SJCRH30 (cell line): ENCODE results near the gene IL17F. TPM values are rescaled to one million over a fixed set of nuclear protein-coding genes. Genes with fewer than 3 reads are reported as not detected.
"Not testable (repeated sequence)": the region's sequence is repeated elsewhere in the genome, so short reads cannot be mapped to it uniquely, and the experiment has no call there.

Experiments used
- DNase-seq, 2 experiments: peaks; one replicate each; pipeline ENCODE4 v3.0.0-alpha.2; 2015 to 2020
- H3K27ac ChIP-seq: fragments of 250-450 bp; sonication (Bioruptor Pico); 2 replicates; pipeline ENCODE4 v1.5.1; 2020; ENCODE audit warnings: mild to moderate bottlenecking, moderate library complexity
- H3K27me3 ChIP-seq: fragments of 250-450 bp; sonication (Bioruptor Pico); 2 replicates; pipeline ENCODE4 v1.5.1; 2020; ENCODE audit warnings: mild to moderate bottlenecking, moderate library complexity
- H3K36me3 ChIP-seq: fragments of 250-450 bp; sonication (Bioruptor Pico); 2 replicates; pipeline ENCODE4 v1.5.1; 2020; ENCODE audit warnings: mild to moderate bottlenecking, moderate library complexity
- H3K4me1 ChIP-seq: fragments of 250-450 bp; sonication (Bioruptor Pico); 2 replicates; pipeline ENCODE4 v1.5.1; 2020; ENCODE audit warnings: mild to moderate bottlenecking, moderate library complexity
- H3K4me3 ChIP-seq: fragments of 250-450 bp; sonication (Bioruptor Pico); 2 replicates; pipeline ENCODE4 v1.5.1; 2020; ENCODE audit warnings: mild to moderate bottlenecking, moderate library complexity
- H3K9me3 ChIP-seq: fragments of 250-450 bp; sonication (Bioruptor Pico); replicated peaks from 2 replicates; pipeline ENCODE4 v1.5.1; 2020; ENCODE audit warnings: mild to moderate bottlenecking, moderate library complexity
- total RNA-seq: library from RNA; depleted of rRNA; stranded (reverse); fragments of >200 nt; shearing (Covaris generic); gene quantifications from 2 replicates; pipeline ENCODE4 v1.2.3, GENCODE V29; 2014

Gene IL17F
- total RNA-seq, 1 experiment from 2014 or later, result not detected

DNA sequence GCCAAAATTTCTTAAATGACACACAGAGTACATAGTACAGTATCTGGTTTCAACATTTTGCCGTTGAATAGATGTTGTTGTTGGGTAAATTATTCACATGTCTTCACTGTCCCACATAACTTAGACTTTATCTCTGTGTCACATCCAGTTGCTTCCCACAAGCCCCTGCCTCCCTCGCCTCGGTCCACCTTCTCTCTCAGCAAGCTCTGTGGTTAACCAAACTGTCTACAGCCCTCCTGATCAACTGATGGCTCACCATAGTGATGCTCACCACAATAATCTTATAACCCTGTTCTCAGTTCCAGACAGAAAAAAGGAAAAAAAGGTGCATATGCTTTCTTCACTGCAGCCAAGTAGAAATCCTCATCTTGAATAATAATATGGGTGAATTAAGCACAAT is 23.0 kb downstream of the IL17F start:
- DNase-seq, result no peak
- H3K4me3 ChIP-seq, result no peak overlapping the region
- no peaks in the 10 kb centered on the region for H3K27me3 ChIP-seq
- no peak overlapping the region for H3K27ac ChIP-seq
- no peaks in the 10 kb centered on the region for H3K9me3 ChIP-seq
- no peaks in the 10 kb centered on the region for H3K4me1 ChIP-seq
- H3K36me3 ChIP-seq, result no peaks in the 10 kb centered on the region

DNA sequence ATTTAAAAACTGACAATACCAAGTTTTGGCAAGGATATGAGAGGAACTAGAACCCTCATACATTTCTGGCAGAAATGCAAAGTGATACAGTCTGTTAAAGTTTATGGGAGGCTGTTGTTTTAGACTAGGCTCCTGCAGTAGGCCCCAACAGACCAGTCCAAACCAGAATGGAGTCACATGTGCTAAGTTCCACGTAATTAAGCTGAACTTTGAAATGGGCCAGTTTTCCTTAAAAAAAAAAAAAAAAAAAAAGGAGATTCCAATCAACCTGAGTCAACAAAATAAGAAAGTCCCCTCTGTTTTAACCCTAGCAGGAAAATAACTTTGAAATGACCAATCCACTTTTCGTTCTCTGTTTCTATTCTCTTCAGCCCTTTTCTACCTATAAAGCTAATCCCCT is 26.5 kb downstream of the IL17F start:
- H3K27me3 ChIP-seq, result no peaks in the 10 kb centered on the region
- no peak overlapping the region for H3K4me3 ChIP-seq
- H3K36me3 ChIP-seq, result no peaks in the 10 kb centered on the region
- no peak overlapping the region for H3K27ac ChIP-seq
- no peaks in the 10 kb centered on the region for H3K9me3 ChIP-seq
- no peaks in the 10 kb centered on the region for H3K4me1 ChIP-seq
- DNase-seq, result no peak

GRCh38 chr6:52216932-52217575 is 27.2 kb downstream of the IL17F start:
- Histone ChIP-seq H3K27ac (no peak overlapping the region), H3K36me3 (no peaks in the 10 kb centered on the region), H3K27me3 (no peaks in the 10 kb centered on the region), H3K4me3 (no peak overlapping the region), H3K9me3 (no peaks in the 10 kb centered on the region), H3K4me1 (no peaks in the 10 kb centered on the region)
- no peak for DNase-seq

- H3K9me3 ChIP-seq, result no peaks in the 10 kb centered on the region
- no peak for DNase-seq
- H3K27me3 ChIP-seq, result no peaks in the 10 kb centered on the region
- no peaks in the 10 kb centered on the region for H3K36me3 ChIP-seq
- H3K4me3 ChIP-seq, result no peak overlapping the region
- no peaks in the 10 kb centered on the region for H3K4me1 ChIP-seq
- H3K27ac ChIP-seq, result no peak overlapping the region
Observed at GRCh38 chr6:52215787-52216186, 28.5 kb downstream of the IL17F start.

GRCh38 chr6:52213127-52213526 is 31.2 kb downstream of the IL17F start:
- Histone ChIP-seq H3K27me3 (no peaks in the 10 kb centered on the region), H3K4me3 (no peak overlapping the region), H3K36me3 (no peaks in the 10 kb centered on the region), H3K4me1 (no peaks in the 10 kb centered on the region), H3K9me3 (no peaks in the 10 kb centered on the region), H3K27ac (no peak overlapping the region)
- no peak for DNase-seq

DNA sequence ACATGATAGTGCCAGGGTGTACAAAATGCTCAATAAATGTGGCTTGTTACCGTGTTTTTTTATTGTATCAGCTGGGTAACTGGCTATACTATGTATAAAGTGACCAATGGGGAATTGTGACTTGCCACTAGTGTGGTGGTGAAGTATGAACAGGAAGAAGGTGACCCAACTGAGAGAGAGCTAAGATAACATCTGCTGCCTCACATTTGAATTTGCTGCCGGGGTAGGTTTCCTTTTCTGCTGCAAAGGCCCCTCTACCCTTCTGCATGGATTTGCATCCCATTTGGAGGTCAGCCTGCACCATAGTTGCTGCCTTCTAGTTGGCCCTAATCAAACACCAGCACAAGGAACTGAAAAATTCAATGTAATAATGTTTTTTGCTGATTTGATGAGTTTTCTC is 34.1 kb downstream of the IL17F start:
- Histone ChIP-seq H3K9me3 (no peaks in the 10 kb centered on the region; the same call in 1 of the 2 replicates), H3K27me3 (no peaks in the 10 kb centered on the region), H3K4me1 (no peaks in the 10 kb centered on the region), H3K36me3 (no peaks in the 10 kb centered on the region), H3K27ac (no peak overlapping the region), H3K4me3 (no peak overlapping the region)
- DNase-seq, result no peak

DNA sequence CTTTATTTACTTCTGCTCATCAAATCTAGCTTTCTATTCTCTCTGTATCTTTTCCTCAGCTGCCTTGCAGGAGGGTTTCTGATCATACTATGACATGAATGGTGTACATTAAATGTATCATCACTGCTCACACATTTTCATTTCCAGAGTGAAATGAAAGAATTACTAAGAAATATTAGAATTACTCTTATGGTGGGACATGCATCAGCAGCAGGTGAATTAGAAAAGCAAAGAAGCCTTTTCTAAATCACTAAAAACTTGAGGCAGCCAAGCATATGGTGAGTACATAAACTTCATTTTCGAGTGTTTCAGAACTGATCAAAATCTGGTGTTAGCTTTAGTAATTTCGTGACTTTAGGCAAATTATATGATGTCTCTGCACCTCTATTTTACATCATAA is 34.5 kb downstream of the IL17F start:
- no peak for DNase-seq
- Histone ChIP-seq H3K27ac (no peak overlapping the region), H3K4me3 (no peak overlapping the region), H3K27me3 (no peaks in the 10 kb centered on the region), H3K4me1 (no peaks in the 10 kb centered on the region), H3K9me3 (no peaks in the 10 kb centered on the region; the same call in 1 of the 2 replicates), H3K36me3 (no peaks in the 10 kb centered on the region)

DNA sequence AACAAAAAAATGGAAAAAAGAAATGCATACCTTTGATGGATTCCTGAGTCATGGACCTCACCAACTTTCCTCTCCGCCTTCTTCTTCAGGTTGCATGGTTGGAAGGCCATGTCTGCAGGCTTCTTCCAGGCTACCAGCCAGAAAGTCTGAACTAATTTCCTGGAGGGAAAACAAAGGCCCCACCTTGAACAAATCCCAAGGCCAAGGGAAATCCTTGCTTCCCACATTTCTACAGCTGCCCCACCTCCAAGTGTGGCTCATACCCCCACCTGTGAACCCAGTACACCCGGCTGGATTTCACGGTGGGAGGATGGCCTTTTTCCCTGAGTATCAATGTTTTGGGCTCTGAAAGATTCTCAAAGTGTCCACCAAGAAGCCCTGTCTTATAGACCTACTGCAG is 35.7 kb downstream of the IL17F start:
- no peaks in the 10 kb centered on the region for H3K4me1 ChIP-seq
- H3K27me3 ChIP-seq, result no peaks in the 10 kb centered on the region
- H3K4me3 ChIP-seq, result no peak overlapping the region
- no peak for DNase-seq
- H3K27ac ChIP-seq, result no peak overlapping the region
- H3K9me3 ChIP-seq, result no peaks in the 10 kb centered on the region; the same call in 1 of the 2 replicates
- no peaks in the 10 kb centered on the region for H3K36me3 ChIP-seq

DNA sequence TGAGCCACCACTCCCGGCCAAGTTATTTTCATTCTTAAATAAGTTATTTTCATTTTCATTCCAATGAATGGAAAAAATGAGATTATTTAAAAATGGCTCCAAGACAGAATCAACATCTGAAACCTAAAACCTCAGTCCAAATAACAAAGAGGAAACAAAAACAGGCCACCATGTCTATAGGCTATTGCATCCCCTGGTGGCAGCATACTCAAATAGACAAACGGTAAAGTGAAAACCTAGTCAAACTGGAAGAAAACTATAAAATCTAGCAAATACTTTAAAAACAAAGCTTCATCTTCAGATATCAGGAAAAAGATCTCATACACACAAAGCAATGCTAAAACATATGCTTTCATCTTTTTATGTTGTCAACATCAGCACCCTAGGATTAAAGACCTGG is 37.2 kb downstream of the IL17F start:
- no peak for DNase-seq
- Histone ChIP-seq H3K36me3 (no peaks in the 10 kb centered on the region), H3K4me3 (no peak overlapping the region), H3K27ac (no peak overlapping the region), H3K4me1 (no peaks in the 10 kb centered on the region), H3K27me3 (no peaks in the 10 kb centered on the region), H3K9me3 (no peaks in the 10 kb centered on the region; the same call in 1 of the 2 replicates)

GRCh38 chr6:52201493-52201892 is 42.8 kb downstream of the IL17F start:
- Histone ChIP-seq H3K27me3 (no peaks in the 10 kb centered on the region), H3K9me3 (no peaks in the 10 kb centered on the region), H3K27ac (no peak overlapping the region), H3K4me1 (no peaks in the 10 kb centered on the region), H3K4me3 (no peak overlapping the region), H3K36me3 (no peaks in the 10 kb centered on the region)
- DNase-seq, result no peak

GRCh38 chr6:52201046-52201445 is 43.3 kb downstream of the IL17F start:
- no peaks in the 10 kb centered on the region for H3K36me3 ChIP-seq
- DNase-seq, result no peak
- no peak overlapping the region for H3K4me3 ChIP-seq
- no peaks in the 10 kb centered on the region for H3K27me3 ChIP-seq
- H3K9me3 ChIP-seq, result no peaks in the 10 kb centered on the region
- no peaks in the 10 kb centered on the region for H3K4me1 ChIP-seq
- H3K27ac ChIP-seq, result no peak overlapping the region

DNA sequence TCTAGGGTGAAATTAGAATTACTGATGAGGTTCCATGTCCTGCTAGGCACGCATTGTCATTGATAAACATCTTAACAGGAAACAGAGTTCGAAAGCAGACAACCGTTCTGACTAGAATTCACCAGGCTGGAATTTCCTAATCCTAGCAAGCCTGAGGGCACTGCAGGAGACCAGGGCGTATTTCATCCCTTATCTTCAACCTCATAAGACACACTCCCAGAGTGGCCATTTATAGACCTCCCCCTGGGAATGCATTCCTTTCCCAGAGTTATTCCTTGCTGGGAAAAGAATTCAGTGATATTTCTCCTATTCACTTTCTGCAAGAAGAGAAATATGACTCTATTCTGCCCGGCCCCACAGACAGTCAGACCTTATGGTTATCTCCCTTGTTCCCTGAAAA is 44.2 kb downstream of the IL17F start:
- H3K27me3 ChIP-seq, H3K27ac ChIP-seq, H3K4me3 ChIP-seq, H3K4me1 ChIP-seq, H3K9me3 ChIP-seq, H3K36me3 ChIP-seq: not testable (repeated sequence)
- peak in 1 of 2 experiments; percentile 2 for DNase-seq

DNA sequence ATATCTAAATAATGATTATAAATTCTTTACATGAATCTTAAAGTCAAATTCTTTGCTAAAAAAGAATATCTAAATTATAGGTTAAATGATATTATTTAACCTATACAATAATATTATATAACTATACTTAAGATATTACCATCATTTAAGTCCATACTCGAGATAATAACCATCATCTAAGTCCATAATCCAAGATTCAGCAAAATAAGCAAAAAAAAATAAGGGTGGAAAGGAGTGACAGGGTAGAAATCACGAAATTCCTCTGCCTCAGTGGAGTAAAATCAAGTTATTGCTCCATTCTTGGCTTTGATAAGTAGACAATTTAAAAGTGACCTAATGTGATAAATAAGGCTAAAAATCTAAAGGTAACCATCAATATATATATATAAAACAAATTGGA is 48.4 kb downstream of the IL17F start:
- no peak for DNase-seq
- H3K9me3 ChIP-seq, result no peaks in the 10 kb centered on the region
- H3K4me1 ChIP-seq, result no peaks in the 10 kb centered on the region
- no peaks in the 10 kb centered on the region for H3K27me3 ChIP-seq
- no peaks in the 10 kb centered on the region for H3K36me3 ChIP-seq
- no peak overlapping the region for H3K4me3 ChIP-seq
- no peak overlapping the region for H3K27ac ChIP-seq

- Histone ChIP-seq H3K36me3 (no peaks in the 10 kb centered on the region), H3K4me1 (no peaks in the 10 kb centered on the region), H3K27me3 (no peaks in the 10 kb centered on the region), H3K4me3 (no peak overlapping the region), H3K27ac (no peak overlapping the region), H3K9me3 (no peaks in the 10 kb centered on the region)
- DNase-seq, result no peak
Observed at GRCh38 chr6:52191824-52192223, 52.5 kb downstream of the IL17F start.

DNA sequence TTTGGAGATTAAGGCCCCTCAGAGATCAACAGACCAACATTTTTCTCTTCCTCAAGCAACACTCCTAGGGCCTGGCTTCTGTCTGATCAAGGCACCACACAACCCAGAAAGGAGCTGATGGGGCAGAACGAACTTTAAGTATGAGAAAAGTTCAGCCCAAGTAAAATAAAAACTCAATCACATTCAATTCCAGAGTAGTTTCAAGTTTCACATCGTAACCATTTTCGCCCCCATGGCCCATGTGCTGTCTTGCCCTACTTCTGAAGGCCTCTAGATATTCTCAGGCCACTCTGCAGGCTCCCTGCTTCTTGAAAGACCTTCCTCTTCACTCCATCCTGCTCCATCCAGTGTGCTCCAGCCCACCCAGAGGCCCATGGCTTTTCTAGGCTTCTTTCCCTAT is 53.9 kb downstream of the IL17F start:
- no peaks in the 10 kb centered on the region for H3K27me3 ChIP-seq
- H3K4me1 ChIP-seq, result no peaks in the 10 kb centered on the region
- no peaks in the 10 kb centered on the region for H3K36me3 ChIP-seq
- no peaks in the 10 kb centered on the region for H3K9me3 ChIP-seq
- DNase-seq, result no peak
- H3K27ac ChIP-seq, result no peak overlapping the region
- H3K4me3 ChIP-seq, result no peak overlapping the region

GRCh38 chr6:52189974-52190373 is 54.3 kb downstream of the IL17F start:
- Histone ChIP-seq H3K27me3 (no peaks in the 10 kb centered on the region), H3K36me3 (no peaks in the 10 kb centered on the region), H3K27ac (no peak overlapping the region), H3K9me3 (no peaks in the 10 kb centered on the region), H3K4me3 (no peak overlapping the region), H3K4me1 (no peaks in the 10 kb centered on the region)
- DNase-seq, result no peak
